NCI-H82 (cell line): ENCODE results near the gene STK4.

ENCODE experiments used
- DNase-seq: peaks from one replicate; lab custom pipeline; 2025; lab: John Stamatoyannopoulos, UW

STK4 gene

GRCh38 chr20:44966030-44966961, at the start of gene STK4:
TSS of gene STK4 (plus strand) at chr20:44966512. CDS start at chr20:44966569, 57 bp downstream.
- DNase-seq: peak; percentile 97

DNA sequence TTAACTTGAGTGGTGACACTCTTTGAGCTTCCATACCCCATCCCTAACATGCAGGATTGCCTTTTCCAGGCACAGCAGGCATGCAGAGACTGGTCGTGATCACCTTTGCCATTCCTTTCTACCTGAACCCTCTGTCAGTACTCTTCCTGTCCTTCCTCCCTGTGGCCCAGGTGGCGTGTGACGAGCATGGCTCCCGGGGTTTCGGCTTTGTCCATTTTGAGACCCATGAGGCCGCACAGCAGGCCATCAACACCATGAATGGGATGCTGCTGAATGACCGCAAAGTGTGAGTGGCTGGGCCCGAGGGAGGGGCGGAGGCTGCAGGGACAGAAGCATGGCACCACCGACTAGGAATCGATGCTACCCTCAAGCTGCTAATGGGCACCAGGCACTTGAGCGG, 49.7 kb upstream of the STK4 start:
- DNase-seq: no peak

DNA sequence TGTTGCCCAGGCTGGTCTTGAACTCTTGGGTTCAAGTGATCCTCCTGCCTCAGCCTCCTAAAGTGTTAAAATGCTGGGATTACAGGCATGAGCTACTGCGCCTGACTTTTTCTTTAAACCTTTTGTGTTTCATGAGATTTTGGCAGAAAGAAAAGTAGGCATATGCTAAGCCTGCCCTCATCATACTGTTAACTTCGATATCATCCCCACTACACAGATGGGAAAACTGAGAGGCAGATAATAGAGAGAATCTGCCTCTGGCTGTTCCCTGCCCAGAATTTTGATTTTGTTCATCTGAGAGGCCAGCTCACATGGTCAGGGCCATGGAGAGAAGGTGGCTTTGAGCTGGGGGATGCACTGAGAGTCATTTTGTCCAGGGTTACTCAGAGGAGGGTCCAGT, 48.9 kb upstream of the STK4 start:
- no peak for DNase-seq

DNA sequence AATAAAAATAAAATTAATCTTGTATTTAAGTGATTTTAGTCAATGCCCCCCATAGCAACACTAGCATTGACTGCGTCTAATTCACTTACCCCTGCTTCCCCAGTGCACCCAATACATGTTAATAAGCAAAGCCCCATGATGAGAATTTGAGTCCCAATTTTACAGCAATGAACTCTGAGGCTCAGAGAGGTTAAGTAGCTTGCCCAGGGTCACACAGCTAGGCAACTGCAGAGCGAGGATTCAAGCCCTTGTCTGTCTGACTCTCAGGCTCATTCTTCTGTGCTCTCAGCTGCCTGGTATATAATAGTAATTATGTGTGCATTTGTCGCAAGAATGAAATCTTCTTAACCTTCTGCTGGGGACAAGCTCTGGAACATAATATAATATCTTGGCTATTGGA, 48.0 kb upstream of the STK4 start:
- no peak for DNase-seq

DNA sequence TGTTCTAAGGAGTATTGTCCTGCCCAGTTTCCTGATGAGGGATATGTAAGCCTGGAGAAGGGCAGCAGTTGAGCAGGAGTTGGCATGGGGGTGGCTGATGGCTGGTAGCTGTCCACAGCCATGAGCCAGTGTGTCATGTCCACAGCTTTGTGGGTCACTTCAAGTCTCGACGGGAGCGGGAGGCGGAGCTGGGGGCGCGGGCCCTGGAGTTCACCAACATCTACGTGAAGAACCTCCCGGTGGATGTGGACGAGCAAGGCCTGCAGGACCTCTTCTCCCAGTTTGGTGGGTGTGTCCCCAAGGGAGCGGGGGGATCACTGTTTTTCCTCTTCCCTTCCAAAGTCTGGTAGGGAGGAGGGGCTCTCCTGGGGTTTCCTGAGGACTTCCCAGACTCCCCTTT, 47.6 kb upstream of the STK4 start:
- no peak for DNase-seq

DNA sequence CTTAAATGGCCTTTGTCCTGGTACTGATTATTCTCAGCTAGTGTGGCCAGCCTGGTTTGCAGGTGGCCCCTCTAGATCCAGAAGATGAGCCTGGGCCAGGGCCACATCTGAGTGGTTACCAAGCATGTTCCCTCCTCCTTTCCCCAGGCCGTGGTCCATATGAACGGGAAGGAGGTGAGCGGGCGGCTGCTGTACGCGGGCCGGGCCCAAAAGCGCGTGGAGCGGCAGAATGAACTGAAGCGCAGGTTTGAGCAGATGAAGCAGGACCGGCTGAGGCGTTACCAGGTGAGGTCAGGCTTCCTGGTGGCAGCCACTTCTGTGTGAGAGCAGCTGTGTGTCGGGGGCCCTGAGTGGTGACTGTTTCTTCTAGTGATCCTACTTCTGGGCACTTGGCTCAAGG, 44.9 kb upstream of the STK4 start:
- no peak for DNase-seq

- DNase-seq: no peak
Observed at GRCh38 chr20:44924541-44924940, 41.8 kb upstream of the STK4 start.

DNA sequence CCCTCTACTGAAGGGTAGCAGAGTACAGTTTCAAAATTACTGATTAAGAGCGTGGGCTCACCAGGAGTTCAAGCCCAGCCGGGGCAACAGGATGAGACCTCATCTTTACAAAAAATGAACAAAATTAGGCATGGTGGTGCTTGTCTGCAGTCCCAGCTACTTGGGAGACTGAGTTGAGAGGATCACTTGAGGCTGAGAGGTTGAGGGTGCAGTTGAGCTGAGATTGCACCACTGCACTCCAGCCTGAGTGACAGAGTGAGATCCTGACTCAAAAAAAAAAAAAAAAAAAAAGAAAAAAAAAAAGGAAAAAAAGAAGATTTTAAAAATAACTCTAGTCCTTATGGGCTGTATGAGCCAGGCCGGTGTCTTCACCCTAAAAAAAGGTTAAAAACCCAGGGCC, 37.7 kb upstream of the STK4 start:
- no peak for DNase-seq

DNA sequence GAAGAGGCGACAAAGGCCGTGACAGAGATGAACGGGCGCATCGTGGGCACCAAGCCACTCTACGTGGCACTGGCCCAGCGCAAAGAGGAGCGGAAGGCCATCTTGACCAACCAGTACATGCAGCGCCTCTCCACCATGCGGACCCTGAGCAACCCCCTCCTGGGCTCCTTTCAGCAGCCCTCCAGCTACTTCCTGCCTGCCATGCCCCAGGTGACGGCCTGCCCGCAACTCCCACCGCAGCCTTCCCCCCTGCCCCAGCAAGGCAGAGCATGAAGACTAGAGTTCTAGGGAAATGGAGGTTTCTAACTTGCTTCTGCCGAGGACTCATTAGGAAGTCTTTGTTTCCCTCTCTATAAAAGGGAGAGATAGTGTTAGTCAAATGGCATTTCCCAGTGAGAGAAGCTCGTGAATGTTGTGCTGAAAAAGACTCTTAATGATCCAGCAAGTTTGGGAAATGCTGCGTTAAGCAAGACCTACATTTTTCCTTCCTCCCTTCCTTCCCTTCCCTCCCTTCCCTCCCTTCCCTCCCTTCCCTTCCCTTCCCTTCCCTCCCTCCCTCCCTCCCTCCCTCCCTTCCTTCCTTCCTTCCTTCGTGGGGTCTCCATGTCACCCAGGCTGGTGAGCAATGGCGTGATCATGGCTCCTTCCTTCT, 35.7 kb upstream of the STK4 start:
- DNase-seq: no peak

GRCh38 chr20:44931911-44932310, 34.4 kb upstream of the STK4 start:
- DNase-seq: no peak

GRCh38 chr20:44932916-44933315, 33.4 kb upstream of the STK4 start:
- DNase-seq: no peak

DNA sequence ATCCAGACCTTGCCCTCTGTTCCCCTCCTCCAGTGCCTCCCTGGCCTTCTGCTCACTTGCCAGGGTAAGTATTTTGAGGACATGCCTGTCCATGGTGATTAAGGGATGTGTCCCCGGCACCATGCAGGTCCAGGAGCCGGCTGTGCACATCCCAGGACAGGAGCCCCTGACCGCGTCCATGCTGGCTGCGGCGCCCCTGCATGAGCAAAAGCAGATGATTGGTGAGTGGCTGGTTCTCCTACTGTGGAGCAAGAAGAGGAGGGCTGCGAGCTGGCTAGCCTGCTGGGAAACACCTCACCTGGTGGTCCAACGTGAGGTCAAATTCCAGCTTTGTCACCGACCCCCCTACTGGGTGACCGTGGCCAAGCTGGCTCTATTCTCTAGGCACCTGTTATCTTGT, 29.8 kb upstream of the STK4 start:
- DNase-seq: no peak

- no peak for DNase-seq
Observed at GRCh38 chr20:44938637-44939036, 27.7 kb upstream of the STK4 start.

DNA sequence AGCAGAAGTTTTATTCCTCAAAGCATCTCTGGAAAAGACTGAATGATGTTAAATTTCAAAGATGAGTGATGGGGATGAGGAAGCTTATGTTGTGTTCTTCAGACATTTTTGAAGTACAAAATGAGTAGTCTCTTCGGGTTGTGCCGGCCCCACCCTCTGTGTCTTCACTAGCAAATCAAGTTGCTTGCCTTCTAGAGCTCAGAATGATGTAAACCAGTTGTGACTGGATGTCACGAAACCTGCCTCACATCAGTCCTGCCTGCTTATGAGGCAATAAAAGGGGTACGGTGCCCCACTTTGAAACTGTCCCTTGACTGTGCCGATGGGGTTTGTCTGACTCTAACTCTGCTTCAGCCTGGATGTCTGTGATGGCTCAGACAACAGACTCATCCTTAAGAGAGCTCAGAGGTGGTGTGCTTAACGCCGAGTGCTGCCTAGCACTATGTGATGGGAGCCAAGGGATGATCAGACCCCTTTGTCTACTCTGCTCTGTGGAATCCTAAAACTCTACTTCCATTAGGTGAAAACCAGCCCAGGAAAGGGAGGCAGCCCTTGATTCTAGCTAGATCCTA, 25.1 kb upstream of the STK4 start:
- no peak for DNase-seq

DNA sequence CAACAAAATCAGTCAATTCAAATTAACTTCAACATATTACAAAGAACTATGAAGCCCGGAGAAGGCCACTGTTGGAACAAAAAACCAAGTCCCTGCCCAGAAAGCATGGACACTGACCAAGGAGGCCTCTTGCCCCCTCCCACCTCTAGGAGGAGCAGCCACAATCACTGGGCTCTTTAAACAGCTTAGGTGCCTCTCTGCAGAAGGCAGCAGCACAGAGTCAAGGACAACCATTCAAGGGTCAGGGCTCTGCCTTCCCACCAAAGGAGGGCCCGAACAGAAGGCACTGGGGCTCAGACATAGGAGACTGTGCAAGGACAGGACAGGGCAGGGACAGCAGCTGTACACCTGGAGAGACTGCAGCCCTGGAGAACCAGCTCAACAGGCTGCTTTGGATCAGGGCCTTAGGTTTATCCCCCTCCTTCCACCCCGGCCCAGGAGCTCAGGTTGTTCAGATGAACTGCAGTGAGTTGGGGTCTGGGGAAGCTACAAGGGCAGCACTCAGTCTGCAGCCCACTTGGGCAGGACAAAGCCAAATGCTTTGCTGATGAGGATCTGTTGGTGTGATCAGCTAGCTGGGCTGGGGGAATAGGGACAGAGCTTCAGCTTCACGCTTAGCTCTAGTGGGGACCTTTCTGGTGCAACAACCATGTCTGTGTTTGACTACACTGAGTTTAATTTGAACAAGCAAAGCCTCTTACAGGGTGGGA, 23.9 kb upstream of the STK4 start:
- DNase-seq: peak; percentile 15

- no peak for DNase-seq
Observed at GRCh38 chr20:44943828-44944227, 22.5 kb upstream of the STK4 start.

GRCh38 chr20:44945261-44945660, 21.1 kb upstream of the STK4 start:
- DNase-seq: no peak

- no peak for DNase-seq
Observed at GRCh38 chr20:44946271-44946852, 19.9 kb upstream of the STK4 start.

DNA sequence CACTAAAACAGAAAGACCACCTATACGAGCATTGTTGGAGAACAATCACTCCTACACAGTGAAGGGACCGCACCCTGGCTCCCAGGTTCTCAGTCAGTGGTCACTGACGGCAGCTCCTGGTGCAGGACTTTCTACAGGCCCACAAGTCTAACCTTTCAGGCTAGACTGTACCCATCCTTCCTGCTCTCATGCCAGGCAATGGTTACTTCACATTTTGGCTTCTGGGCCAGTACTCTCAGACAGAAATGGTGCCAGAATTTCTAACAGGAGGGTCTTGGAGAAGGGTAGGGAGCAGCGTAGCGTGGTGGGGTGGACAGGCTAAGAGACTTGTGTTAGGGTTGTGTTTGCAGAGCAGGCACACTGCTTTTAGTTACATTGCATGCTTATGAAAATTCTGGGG, 18.2 kb upstream of the STK4 start:
- DNase-seq: no peak

GRCh38 chr20:44948513-44948912, 17.8 kb upstream of the STK4 start:
- DNase-seq: no peak

DNA sequence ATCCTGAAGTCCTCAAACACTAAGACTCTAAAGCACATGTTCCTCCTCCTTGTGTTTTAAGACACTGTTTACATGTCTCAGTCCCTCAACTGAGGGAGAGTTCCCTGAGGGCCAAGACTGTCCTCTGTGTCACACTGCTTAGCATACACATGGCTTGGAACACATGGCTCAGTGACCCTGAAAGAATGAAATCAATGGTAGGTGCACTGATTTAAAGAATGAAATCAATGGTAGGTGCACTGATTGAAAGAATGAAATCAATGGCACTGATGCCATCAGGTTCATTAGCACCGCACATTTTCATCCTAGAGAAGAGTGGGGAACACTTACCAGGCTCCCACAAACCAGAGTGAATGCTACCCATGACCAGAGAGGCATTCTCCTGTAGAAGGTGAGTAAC, 15.9 kb upstream of the STK4 start:
- no peak for DNase-seq

DNA sequence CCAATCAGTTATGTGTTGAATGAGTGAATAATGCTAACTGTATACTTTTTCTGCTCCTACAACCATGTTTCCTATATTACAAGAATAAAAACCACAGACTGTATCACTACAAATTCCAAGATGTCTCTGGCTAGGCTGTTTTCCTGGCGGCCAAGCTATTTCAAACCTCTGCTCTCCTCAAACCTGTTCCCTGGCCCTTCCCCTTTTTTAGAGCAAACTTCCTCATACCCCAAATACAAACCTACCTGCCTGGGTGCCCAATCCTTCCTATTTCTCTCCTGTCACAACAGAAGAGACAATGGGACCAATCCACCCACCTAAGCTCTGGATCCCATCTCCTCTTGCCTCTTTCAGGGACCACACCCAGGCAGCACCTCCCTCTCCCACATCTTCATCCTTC, 13.6 kb upstream of the STK4 start:
- DNase-seq: no peak
